ENCODE results near the gene RBM42.

The RBM42 gene

GRCh38 chr19:35675589-35676140 lies 46.8 kb downstream of the RBM42 start:
- no peak for TF ChIP-seq CTCF (conservative IDR thresholded peaks at IDR 0.05; ENCODE audit: low read depth)
- no peak for DNase-seq (ENCODE audit: low spot score)
- POLR2A ChIA-PET (ENCODE audit: low non-redundant PET) = interaction anchor here (0.6 kb wide), 1 partner anchor 27 kb away, joined by 3 read pairs; no protein-coding TSS in a partner anchor
- no peak overlapping the region for H3K27ac ChIP-seq
- CTCF ChIA-PET = interaction anchor here (0.7 kb wide), 1 partner anchor 133 kb away, joined by 9 read pairs; no protein-coding TSS in a partner anchor

All from RWPE1 (cell line).